Prostate gland (tissue), 2 donors: ENCODE measurements around the gene ACP6. TPM values are rescaled to one million over a fixed set of nuclear protein-coding genes. Genes with fewer than 3 reads are reported as not detected.

Source experiments
- DNase-seq: peaks from one replicate; pipeline ENCODE4 v3.0.0-alpha.2; 2019; ENCODE audit warnings: low spot score
- H3K27ac ChIP-seq, 2 donors: fragments of 200-600 bp; sonication (generic); 2 replicates each; pipeline ENCODE4 v1.5.1; 2017 to 2019
- H3K27me3 ChIP-seq: fragments of 200-600 bp; sonication (generic); replicated peaks from 2 replicates; pipeline ENCODE4 v1.5.1; 2019; ENCODE audit not compliant: insufficient read depth
- H3K36me3 ChIP-seq, 2 donors: fragments of 200-600 bp; sonication (generic); 1 replicate in 1 of 2; 2 replicates in 1 of 2; pipeline versions ENCODE4 v1.5.1 to v1.8.1; 2017 to 2019
- H3K4me1 ChIP-seq: fragments of 200-600 bp; sonication (generic); replicated peaks from 2 replicates; pipeline ENCODE4 v1.5.1; 2019
- H3K4me3 ChIP-seq, 2 donors: fragments of 200-600 bp; sonication (generic); 2 replicates each; pipeline ENCODE4 v1.5.1; 2017 to 2019
- H3K9me3 ChIP-seq: fragments of 200-600 bp; sonication (generic); 2 replicates; pipeline ENCODE4 v1.5.1; 2017
- POLR2A ChIP-seq: fragments of 450-650 bp; IDR thresholded peaks from one replicate; pipeline ENCODE4 v1.6.1; 2016; ENCODE audit warnings: antibody characterized with exemption, mild to moderate bottlenecking
- POLR2AphosphoS5 ChIP-seq: sonication (generic); formaldehyde crosslinking; IDR thresholded peaks from one replicate; pipeline ENCODE4 v1.6.1; 2017; ENCODE audit warnings: antibody characterized with exemption
- WGBS: methylation state at CpG from one replicate; pipeline ENCODE4 v1.1.5; 2018; 5-methylcytosine and 5-hydroxymethylcytosine counted together
- intact Hi-C: fragments of 100-400 bp; cut with DNase I; formaldehyde crosslinking; loops from one replicate; pipeline ENCODE4 v1.14.2; 2022
- total RNA-seq, 2 donors: library from RNA; depleted of rRNA; stranded (reverse); fragments of >200 nt; gene quantifications; one replicate each; pipeline ENCODE4 v1.1.0, GENCODE V29; 2016
- TF ChIP-seq, protein P1 (sequence below), 4 experiments: fragments of 200-600 bp in 2 of 4; fragments of 450-650 bp in 2 of 4; sonication (generic) in 2 of 4; IDR thresholded peaks; 1 replicate in 3 of 4; 2 replicates in 1 of 4; pipeline ENCODE4 v1.5.1; 2016 to 2019; ENCODE audit warnings: antibody characterized with exemption in 4 of 4, mild to moderate bottlenecking in 2 of 4, moderate library complexity in 2 of 4

Gene ACP6
- total RNA-seq, 2 donors from 2014 or later: 20.2 to 22.0 TPM

DNA sequence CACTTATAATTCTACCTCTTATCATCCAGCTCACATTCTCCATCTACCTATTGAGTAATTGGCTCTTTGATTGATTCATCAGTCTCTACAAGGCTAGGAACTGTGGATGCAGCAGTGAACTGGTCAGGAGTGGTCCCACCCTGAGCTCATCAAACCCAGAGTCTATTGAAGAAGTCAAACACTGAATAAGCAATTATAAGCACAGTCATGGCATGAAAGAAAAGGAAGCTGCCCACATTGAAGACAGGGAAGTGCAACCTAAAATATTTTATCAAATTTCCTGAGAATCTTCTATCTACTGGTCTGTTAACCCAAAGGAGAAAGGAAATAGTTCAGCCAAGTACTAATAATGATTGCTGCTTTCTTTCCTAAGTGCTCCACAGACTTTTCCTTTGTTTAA lies 35.7 kb downstream of the ACP6 start:
- no peak for DNase-seq
- no peaks in the 10 kb centered on the region for H3K9me3 ChIP-seq
- no peak for TF ChIP-seq POLR2AphosphoS5
- TF ChIP-seq, protein P1, sequence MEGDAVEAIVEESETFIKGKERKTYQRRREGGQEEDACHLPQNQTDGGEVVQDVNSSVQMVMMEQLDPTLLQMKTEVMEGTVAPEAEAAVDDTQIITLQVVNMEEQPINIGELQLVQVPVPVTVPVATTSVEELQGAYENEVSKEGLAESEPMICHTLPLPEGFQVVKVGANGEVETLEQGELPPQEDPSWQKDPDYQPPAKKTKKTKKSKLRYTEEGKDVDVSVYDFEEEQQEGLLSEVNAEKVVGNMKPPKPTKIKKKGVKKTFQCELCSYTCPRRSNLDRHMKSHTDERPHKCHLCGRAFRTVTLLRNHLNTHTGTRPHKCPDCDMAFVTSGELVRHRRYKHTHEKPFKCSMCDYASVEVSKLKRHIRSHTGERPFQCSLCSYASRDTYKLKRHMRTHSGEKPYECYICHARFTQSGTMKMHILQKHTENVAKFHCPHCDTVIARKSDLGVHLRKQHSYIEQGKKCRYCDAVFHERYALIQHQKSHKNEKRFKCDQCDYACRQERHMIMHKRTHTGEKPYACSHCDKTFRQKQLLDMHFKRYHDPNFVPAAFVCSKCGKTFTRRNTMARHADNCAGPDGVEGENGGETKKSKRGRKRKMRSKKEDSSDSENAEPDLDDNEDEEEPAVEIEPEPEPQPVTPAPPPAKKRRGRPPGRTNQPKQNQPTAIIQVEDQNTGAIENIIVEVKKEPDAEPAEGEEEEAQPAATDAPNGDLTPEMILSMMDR (IDR thresholded peaks at IDR 0.05): no peak
- no peak for TF ChIP-seq POLR2A
- H3K27ac ChIP-seq: no peak overlapping the region
- no peaks in the 10 kb centered on the region for H3K4me1 ChIP-seq
- no peaks in the 10 kb centered on the region for H3K36me3 ChIP-seq
- H3K4me3 ChIP-seq: no peak overlapping the region
- H3K27me3 ChIP-seq: no peaks in the 10 kb centered on the region
- intact Hi-C loops: no loop called here

DNA sequence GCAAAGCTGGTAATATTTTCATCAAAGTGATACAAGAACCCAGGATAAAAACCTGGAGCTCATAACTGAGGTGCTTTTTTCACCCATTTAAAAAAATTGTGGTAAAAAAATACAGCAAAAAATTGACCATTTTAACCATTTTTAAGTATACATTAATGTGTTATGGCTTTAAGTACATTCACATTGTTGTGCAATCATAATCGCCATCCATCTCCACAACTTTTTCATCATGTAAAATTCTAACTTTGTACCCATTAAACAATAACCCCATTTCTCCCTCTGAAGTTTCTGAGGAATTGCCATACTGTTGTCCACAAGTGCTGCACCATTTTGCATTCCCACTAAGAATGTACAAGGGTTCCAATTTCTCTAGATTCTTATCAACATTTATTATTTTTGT lies 36.6 kb downstream of the ACP6 start:
- Histone ChIP-seq H3K27ac (no peak overlapping the region), H3K36me3 (no peaks in the 10 kb centered on the region), H3K27me3 (no peaks in the 10 kb centered on the region), H3K4me3 (no peak overlapping the region), H3K4me1 (no peaks in the 10 kb centered on the region), H3K9me3 (no peaks in the 10 kb centered on the region)
- 95% methylated on average over 1 of the region's 1 CpG for WGBS
- TF ChIP-seq POLR2AphosphoS5 (no peak), POLR2A (no peak)
- TF ChIP-seq, protein P1 (IDR thresholded peaks at IDR 0.05): no peak
- intact Hi-C loops: loop anchor here (1.0 kb wide), 1 partner anchor 21 kb away; no protein-coding TSS in a partner anchor
- DNase-seq: no peak

DNA sequence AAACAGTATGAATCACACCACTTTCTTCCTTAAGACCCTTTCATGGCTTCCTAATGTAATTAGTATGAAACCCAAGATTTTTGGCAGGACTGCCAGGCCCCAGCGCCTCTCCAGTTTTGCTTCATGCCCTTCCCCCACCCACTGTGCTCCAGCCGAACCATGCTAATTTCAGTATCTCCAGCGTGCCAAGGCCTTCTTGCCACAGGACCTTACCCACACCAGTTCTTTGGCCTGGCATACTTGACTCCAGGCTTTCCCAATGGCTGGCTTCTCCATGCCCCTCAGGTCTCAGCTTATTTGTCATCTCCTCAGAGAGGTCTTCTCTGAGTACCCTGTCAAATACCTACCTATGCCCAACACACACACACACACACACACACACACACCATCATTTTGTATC lies 38.5 kb downstream of the ACP6 start:
- 93% methylated on average over 3 of the region's 3 CpGs for WGBS
- Histone ChIP-seq H3K27ac (no peak overlapping the region), H3K4me3 (no peak overlapping the region), H3K4me1 (no peaks in the 10 kb centered on the region), H3K9me3 (no peaks in the 10 kb centered on the region), H3K27me3 (no peaks in the 10 kb centered on the region), H3K36me3 (no peaks in the 10 kb centered on the region)
- intact Hi-C loops: no loop called here
- TF ChIP-seq, protein P1 (IDR thresholded peaks at IDR 0.05): no peak
- TF ChIP-seq POLR2A (no peak), POLR2AphosphoS5 (no peak)
- DNase-seq: no peak

DNA sequence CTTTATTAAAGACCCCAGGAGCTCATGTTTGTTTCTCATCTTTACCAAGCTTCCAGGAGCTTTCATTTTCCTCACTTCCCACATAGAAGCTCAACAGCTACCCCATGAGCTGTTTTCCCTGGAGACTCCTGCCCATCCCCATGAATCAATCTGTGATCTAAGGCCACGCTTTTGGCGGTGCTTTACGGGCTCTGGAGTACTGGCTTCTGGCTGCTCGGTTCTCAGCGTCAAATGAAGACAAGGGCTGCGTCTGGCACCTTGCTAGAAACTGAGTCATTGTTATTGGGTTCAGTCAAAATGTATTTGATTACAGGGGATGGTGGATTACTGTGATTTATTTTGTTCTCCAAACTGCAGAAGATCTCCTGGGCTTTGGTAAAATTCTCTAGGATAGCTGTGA lies 39.9 kb downstream of the ACP6 start:
- no peak for DNase-seq
- 56% methylated on average over 6 of the region's 6 CpGs for WGBS
- TF ChIP-seq POLR2A (no peak), POLR2AphosphoS5 (no peak)
- TF ChIP-seq, protein P1 (IDR thresholded peaks at IDR 0.05): no peak
- intact Hi-C loops: no loop called here
- Histone ChIP-seq H3K27me3 (no peaks in the 10 kb centered on the region), H3K4me3 (no peak overlapping the region), H3K9me3 (no peaks in the 10 kb centered on the region), H3K36me3 (no peaks in the 10 kb centered on the region), H3K4me1 (no peaks in the 10 kb centered on the region), H3K27ac (no peak overlapping the region)

DNA sequence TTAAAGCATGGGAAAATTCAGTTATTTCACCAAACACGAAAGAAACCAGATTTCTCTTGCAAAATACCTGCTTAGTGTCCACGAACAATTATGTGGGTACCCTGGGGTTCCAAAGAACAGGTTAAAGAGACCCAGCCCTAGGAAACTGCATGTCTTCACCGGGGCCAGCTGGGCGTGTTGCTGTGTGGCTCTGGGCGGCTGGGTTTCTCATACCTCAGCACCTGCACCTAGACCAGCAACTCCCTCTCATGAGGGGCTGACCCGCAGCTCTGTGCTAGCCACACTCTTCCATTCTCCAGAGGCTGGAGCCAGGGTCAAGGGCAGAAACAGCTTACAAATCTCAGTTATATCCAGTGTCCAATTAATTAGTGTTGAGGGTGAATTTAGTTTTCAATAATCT lies 40.3 kb downstream of the ACP6 start:
- H3K27ac ChIP-seq: no peak overlapping the region
- 77% methylated on average over 6 of the region's 6 CpGs for WGBS

More for the DNA sequence above, 40.3 kb downstream of the ACP6 start:
- Histone ChIP-seq H3K27me3 (no peaks in the 10 kb centered on the region), H3K4me3 (no peak overlapping the region), H3K36me3 (no peaks in the 10 kb centered on the region), H3K4me1 (no peaks in the 10 kb centered on the region), H3K9me3 (no peaks in the 10 kb centered on the region)
- intact Hi-C loops: no loop called here
- no peak for DNase-seq
- TF ChIP-seq, protein P1 (IDR thresholded peaks at IDR 0.05): no peak
- no peak for TF ChIP-seq POLR2AphosphoS5
- no peak for TF ChIP-seq POLR2A
